HG02943 (cell line): Measurements from ENCODE around the gene RSF1.

Experiments
- ATAC-seq: cut with Tn5 transposase; IDR thresholded peaks from one replicate; pipeline ENCODE4 v1.9.1; 2021; ENCODE audit warnings: mild to moderate bottlenecking, low read depth, moderate library complexity; ENCODE audit not compliant: unreplicated experiment

RSF1 gene

DNA sequence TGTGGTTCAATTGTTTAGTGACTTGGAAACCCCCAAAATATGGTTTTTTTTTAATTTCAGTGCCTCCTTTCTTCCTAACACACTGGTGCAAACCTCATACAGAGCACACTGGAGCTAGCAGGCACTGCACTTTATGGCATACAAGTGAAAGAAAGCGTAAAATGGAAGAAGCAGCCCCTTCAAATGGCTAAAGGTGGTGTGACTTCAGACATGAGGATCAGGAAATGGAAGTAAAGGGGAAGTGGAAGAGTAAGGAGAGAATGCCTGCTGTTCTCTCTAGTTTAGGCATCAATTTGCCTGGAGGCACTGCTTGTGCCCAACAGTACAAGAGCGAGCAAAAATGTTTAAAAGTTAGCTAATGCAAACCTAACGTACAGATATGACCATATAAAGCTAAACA lies 5.7 kb downstream of the RSF1 start:
- no peak for ATAC-seq

DNA sequence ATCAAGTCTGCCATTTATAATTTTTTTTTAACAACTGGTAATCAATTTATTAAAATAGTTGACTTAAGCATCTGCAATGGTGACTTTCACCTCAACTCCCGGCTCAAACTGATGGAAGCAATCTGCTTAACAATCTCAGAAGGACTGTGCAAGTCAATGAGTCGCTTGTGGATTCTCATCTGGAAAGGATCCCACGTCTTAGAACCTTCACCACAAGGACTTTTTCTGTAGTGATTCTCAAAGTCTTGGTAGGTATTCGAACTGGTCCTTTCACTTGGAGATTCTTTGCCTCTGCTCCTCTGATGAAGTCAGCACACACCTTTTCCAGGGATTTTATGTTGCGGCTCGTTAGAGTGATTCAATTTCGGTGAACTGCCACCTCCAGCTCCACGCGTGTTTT lies 7.3 kb downstream of the RSF1 start:
- ATAC-seq: no peak

DNA sequence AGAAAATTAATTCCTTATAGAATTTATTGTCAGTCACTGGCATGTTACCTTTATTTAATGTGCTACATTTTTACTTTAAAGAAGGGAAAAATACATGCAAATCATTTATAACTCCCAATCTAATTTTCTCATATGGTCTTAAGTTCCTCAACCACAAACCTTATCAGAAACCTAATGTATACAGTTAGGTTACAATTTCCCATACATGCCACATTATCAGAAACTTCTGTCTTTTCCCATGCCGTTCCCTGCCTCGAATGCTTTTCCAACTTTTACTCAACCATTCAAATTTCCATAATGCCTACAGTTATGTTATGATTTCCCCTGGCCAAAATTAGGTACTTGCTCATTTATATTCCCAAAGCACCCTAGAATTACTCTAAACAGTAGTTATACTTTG lies 13.5 kb downstream of the RSF1 start:
- no peak for ATAC-seq

DNA sequence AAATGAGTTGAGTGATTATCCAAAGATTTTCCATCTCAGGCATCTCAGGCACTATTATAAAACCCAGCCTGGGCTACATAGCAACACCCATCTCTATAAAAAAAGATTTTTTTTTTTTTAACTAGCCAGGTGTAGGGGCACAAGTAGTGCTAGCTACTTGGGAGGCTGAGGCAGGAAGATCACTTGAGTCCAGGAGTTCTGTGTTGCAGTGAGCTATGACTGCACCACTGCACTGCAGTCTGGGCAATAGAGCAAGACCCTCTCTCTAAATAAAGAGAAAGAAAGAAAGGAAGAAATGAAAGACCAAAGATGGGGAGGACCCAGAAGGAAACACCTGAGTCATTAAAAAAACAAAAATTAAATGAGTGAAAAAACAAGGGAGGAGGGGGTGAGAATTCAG lies 14.1 kb downstream of the RSF1 start:
- no peak for ATAC-seq

- no peak for ATAC-seq
These were observed 19.0 kb downstream of the RSF1 start for GRCh38 chr11:77801477-77801876.

GRCh38 chr11:77800449-77800848 lies 20.1 kb downstream of the RSF1 start:
- ATAC-seq: no peak

- ATAC-seq: no peak
These were observed 21.2 kb downstream of the RSF1 start for GRCh38 chr11:77799338-77799737.

DNA sequence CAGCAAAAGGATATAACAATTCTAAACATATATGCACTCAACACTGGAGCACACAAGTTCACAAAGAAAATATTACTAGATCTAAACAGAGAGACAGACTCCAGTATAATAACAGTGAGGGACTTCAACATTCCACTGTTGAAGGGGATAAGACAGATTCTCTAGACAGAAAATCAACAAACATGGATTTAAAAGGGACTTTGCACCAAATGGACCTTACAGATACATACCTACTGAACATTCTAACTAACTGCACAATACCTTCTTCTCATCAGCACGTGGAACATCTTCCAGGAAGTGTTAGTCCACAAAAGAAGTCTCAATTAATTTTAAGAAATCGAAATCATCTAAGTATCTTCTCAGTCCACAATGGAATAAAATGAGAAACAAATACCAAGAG lies 26.6 kb downstream of the RSF1 start:
- no peak for ATAC-seq

- ATAC-seq: no peak
These were observed 29.2 kb downstream of the RSF1 start for GRCh38 chr11:77791301-77791700.

- no peak for ATAC-seq
These were observed 30.6 kb downstream of the RSF1 start for GRCh38 chr11:77789731-77790476.

DNA sequence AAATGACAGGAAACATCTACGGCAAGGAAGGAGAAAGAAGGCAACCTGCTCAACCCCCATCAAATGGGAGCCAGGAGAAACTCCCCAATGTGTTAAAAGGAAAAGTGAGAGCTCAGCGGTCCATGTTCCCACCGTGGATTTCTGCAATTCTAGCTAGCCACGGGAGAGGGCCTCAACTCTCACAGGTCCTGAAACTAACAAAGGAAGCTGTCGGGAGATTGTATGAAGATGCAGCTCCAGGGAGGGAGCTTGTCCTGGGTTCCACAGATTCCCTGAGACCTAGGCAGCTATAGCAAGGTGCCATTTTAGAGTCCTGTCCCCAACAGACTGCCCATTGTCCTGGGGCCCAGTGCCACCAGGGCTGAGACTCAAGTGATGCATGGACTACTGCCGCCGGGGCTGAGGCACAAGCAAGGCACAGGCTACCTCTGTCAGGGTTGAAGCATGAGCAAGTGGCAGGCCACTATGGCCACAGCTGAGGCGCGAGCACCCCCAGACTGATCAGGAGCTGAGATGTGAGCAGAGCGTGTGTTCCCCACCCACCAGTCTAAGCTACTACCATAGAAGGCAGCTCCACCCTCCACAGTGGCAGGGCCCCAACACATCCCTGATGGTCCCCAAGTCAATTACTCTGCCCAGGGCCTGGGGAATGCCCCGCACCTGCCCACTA lies 31.3 kb downstream of the RSF1 start:
- ATAC-seq: no peak

DNA sequence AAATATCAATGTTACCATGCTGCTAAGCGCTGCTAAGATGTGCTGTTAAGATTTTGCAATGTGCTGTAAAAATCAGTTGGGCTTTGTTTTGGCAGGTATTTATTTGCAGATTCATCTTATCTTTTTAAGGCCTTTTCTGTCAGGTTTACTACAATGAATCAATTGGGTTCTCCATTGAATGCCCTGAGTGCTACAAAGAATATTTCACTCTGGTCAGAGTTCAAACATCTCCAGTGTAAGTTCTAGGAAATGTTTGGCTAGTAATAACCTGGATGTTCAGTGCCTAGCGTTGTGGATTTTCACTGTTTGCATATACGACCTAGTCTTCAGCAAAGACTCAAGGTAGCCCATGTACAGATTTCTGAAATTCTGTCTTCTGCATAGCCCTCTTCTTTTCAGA lies 36.0 kb downstream of the RSF1 start:
- ATAC-seq: no peak

- no peak for ATAC-seq
These were observed 37.5 kb downstream of the RSF1 start for GRCh38 chr11:77783025-77783424.

GRCh38 chr11:77779935-77780334 lies 40.6 kb downstream of the RSF1 start:
- ATAC-seq: no peak

- ATAC-seq: no peak
These were observed 42.0 kb downstream of the RSF1 start for GRCh38 chr11:77778549-77778948.

- ATAC-seq: no peak
These were observed 42.4 kb downstream of the RSF1 start for GRCh38 chr11:77778118-77778517.

GRCh38 chr11:77776455-77776854 lies 44.1 kb downstream of the RSF1 start:
- no peak for ATAC-seq

DNA sequence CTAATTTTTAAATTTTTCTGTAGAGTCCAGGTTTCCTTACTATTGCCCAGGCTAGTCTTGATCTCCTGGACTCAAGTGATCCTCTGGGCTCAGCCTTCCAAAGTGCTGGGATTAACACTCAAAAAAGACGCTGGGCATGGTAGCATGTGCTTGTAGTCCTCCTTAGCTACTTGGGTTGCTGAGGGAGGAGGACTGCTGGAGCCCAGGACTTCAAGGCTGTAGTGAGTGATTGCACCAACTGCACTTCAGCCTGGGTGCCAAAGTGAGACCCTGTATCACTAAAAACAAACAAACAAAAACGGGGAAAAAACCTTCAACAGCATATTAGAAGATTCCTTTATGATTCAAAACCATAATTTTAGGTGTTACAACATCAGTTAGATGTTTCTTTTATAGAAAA lies 44.6 kb downstream of the RSF1 start:
- ATAC-seq: no peak

GRCh38 chr11:77771135-77771534 lies 49.4 kb downstream of the RSF1 start:
- ATAC-seq: no peak

- ATAC-seq: no peak
These were observed 49.9 kb downstream of the RSF1 start for GRCh38 chr11:77770629-77771028.

- ATAC-seq: no peak
These were observed 58.1 kb downstream of the RSF1 start for GRCh38 chr11:77762426-77762825.

DNA sequence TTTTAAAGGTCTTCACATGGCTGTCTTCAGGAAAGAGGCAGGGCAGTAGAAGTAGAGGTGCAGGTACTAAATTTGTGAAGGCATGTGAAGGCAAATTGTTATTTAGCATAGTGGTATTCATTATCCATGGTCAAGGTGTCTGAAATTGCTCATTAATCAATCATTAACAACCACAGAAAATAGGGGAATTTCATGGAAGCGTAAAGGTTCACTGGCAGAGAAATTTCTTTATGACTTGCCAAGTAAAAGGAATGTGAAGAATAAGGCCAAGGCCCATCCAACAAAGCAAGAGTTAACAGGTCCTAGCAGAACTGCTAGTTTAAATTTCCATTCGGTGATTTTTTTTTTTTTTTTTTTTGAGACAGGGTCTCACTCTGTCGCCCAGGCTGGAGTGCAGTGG lies 59.0 kb downstream of the RSF1 start:
- no peak for ATAC-seq
